Retina (tissue), 1 donor: ENCODE measurements around the gene KRTAP5-3.

Source experiments
- DNase-seq: peaks from one replicate; pipeline ENCODE4 v3.0.0-alpha.2; 2016

KRTAP5-3 gene

GRCh38 chr11:1563149-1563638, 45.1 kb downstream of the KRTAP5-3 start:
- DNase-seq = no peak

GRCh38 chr11:1562469-1563148, 45.7 kb downstream of the KRTAP5-3 start:
- DNase-seq = no peak

- DNase-seq = no peak
Observed at GRCh38 chr11:1561955-1562354, 46.3 kb downstream of the KRTAP5-3 start.

- DNase-seq = no peak
Observed at GRCh38 chr11:1561266-1561665, 47.0 kb downstream of the KRTAP5-3 start.

- no peak for DNase-seq
Observed at GRCh38 chr11:1560649-1561251, 47.5 kb downstream of the KRTAP5-3 start.

GRCh38 chr11:1560002-1560648, 48.1 kb downstream of the KRTAP5-3 start:
- no peak for DNase-seq

GRCh38 chr11:1559111-1559951, 48.9 kb downstream of the KRTAP5-3 start:
- no peak for DNase-seq

- DNase-seq = no peak
Observed at GRCh38 chr11:1558775-1559110, 49.5 kb downstream of the KRTAP5-3 start.

GRCh38 chr11:1557904-1558774, 50.1 kb downstream of the KRTAP5-3 start:
- no peak for DNase-seq
